ENCODE data around the gene CUEDC1.

Gene CUEDC1, protein sequence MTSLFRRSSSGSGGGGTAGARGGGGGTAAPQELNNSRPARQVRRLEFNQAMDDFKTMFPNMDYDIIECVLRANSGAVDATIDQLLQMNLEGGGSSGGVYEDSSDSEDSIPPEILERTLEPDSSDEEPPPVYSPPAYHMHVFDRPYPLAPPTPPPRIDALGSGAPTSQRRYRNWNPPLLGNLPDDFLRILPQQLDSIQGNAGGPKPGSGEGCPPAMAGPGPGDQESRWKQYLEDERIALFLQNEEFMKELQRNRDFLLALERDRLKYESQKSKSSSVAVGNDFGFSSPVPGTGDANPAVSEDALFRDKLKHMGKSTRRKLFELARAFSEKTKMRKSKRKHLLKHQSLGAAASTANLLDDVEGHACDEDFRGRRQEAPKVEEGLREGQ

GRCh38 chr17:57955183-57955931 is at the start of gene CUEDC1:
CUEDC1 (minus strand) TSS chr17:57955412; CDS start chr17:57885564, 69,848 bp downstream.
- H3K36me3 ChIP-seq (replicated peaks) = no peaks in the 10 kb centered on the region
- in situ Hi-C loops (cut with MboI; ENCODE audit: low sequenced_read_pairs) = no loop called here
- peak; percentile 61 to 87 for DNase-seq (ENCODE audit: low spot score in 2 of 2)
- peak within 1 kb of the TSS; percentile 42 for H3K4me3 ChIP-seq
- H3K4me1 ChIP-seq = peaks cover 33% of the 10 kb centered on the region
- H3K9me3 ChIP-seq = no peaks in the 10 kb centered on the region
- no peaks in the 10 kb centered on the region for H3K27me3 ChIP-seq (ENCODE audit: low read depth)

GRCh38 chr17:58004060-58004459 is 48.8 kb upstream of the CUEDC1 start:
- Histone ChIP-seq H3K9me3 (no peaks in the 10 kb centered on the region; the same call in none of the 2 replicates), H3K36me3 (replicated peaks) (peaks cover 76% of the 10 kb centered on the region), H3K4me1 (peaks cover 34% of the 10 kb centered on the region), H3K4me3 (no peak overlapping the region; the same call in 1 of the 2 replicates), H3K27me3 (ENCODE audit: low read depth) (no peaks in the 10 kb centered on the region)
- no peak for DNase-seq (ENCODE audit: low spot score in 2 of 2)
- in situ Hi-C loops (cut with MboI; ENCODE audit: low sequenced_read_pairs) = loop anchor here (10.0 kb wide), 1 partner anchor 111 kb away; no protein-coding TSS in a partner anchor

DNA sequence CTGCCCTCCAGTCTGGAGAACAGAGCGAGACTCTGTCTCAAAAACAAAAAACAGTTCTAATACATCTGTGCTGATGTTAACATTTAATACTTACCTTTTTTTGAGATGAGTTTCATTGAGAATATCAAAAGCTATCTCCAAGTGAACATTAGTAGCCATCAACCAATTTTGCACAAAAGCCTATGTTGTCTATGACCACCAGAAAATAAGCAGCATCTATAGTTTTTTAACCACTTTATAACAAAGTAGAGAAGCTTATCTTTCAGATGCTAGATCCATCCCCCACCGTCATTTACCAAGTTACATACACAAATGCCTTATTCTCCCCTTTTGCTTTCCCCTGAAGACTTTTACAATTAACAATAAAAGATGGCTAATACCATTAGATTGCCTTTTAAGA is 47.8 kb upstream of the CUEDC1 start:
- H3K4me3 ChIP-seq = no peak overlapping the region
- no peak for DNase-seq (ENCODE audit: low spot score in 2 of 2)
- no peaks in the 10 kb centered on the region for H3K27me3 ChIP-seq (ENCODE audit: low read depth)
- peaks cover 87% of the 10 kb centered on the region for H3K36me3 ChIP-seq (replicated peaks)
- H3K9me3 ChIP-seq = no peaks in the 10 kb centered on the region; the same call in 1 of the 2 replicates
- peaks cover 34% of the 10 kb centered on the region for H3K4me1 ChIP-seq
- in situ Hi-C loops (cut with MboI; ENCODE audit: low sequenced_read_pairs) = loop anchor here (10.0 kb wide), 1 partner anchor 112 kb away; no protein-coding TSS in a partner anchor

DNA sequence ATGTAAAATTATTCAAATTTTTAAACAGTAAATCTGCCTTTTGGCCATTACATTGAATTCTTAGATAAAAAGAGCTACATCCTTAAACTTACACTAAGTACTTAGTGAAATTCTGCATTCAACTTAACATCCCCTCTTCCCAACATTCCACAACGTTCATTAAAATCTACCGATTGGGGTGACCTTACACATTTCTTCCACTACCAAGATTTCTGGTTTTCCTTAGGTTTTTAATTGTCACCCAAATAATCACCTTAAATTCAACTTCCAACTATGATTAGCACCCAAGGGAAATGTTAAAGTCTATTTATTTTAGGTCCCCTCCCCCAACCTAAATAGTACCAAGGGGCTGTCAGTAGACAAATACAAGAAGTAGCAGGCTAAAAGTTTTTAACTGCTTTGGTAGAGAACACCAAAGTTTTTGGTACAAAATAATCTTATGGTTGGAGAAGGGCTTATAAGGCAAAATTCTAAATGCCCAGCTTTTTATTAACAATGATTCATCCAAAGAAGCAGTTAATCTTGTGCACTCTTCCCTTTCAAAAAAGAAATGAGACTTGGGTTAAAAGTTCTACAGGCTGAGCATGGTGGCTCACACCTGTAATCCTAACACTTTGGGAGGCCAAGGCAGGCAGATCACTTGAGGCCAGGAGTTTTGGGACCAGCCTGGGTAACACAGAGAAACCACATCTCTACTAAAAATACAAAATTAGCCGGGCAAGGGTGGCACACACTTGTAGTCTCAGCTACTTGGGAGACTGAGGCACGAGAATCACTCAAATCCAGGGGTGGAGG is 47.1 kb upstream of the CUEDC1 start:
- no peak overlapping the region for H3K4me3 ChIP-seq
- no peaks in the 10 kb centered on the region for H3K9me3 ChIP-seq
- DNase-seq (ENCODE audit: low spot score in 2 of 2) = no peak
- peaks cover 93% of the 10 kb centered on the region for H3K36me3 ChIP-seq (replicated peaks)
- no peaks in the 10 kb centered on the region for H3K27me3 ChIP-seq (ENCODE audit: low read depth)
- in situ Hi-C loops (cut with MboI; ENCODE audit: low sequenced_read_pairs) = loop anchor here (10.0 kb wide), 1 partner anchor 112 kb away; no protein-coding TSS in a partner anchor
- H3K4me1 ChIP-seq = peaks cover 35% of the 10 kb centered on the region

GRCh38 chr17:58001461-58002124 is 46.4 kb upstream of the CUEDC1 start:
- peaks cover 41% of the 10 kb centered on the region for H3K4me1 ChIP-seq
- H3K27me3 ChIP-seq (ENCODE audit: low read depth) = no peaks in the 10 kb centered on the region
- H3K36me3 ChIP-seq (replicated peaks) = peaks cover 95% of the 10 kb centered on the region
- no peaks in the 10 kb centered on the region for H3K9me3 ChIP-seq
- no peak for DNase-seq (ENCODE audit: low spot score in 2 of 2)
- no peak overlapping the region for H3K4me3 ChIP-seq
- in situ Hi-C loops (cut with MboI; ENCODE audit: low sequenced_read_pairs) = loop anchor here (10.0 kb wide), 1 partner anchor 113 kb away; no protein-coding TSS in a partner anchor

GRCh38 chr17:57999496-58000017 is 44.3 kb upstream of the CUEDC1 start:
- Histone ChIP-seq H3K9me3 (no peaks in the 10 kb centered on the region), H3K36me3 (replicated peaks) (peaks cover 79% of the 10 kb centered on the region), H3K4me3 (no peak overlapping the region), H3K27me3 (ENCODE audit: low read depth) (no peaks in the 10 kb centered on the region), H3K4me1 (peaks cover 38% of the 10 kb centered on the region)
- DNase-seq (ENCODE audit: low spot score in 2 of 2) = peak in 1 of 2 experiments; percentile 72
- in situ Hi-C loops (cut with MboI; ENCODE audit: low sequenced_read_pairs) = loop anchor here (5.0 to 10.0 kb wide), 3 partner anchors 105 to 142 kb away; no protein-coding TSS in a partner anchor

- in situ Hi-C loops (cut with MboI; ENCODE audit: low sequenced_read_pairs) = loop anchor here (5.0 to 10.0 kb wide), 2 partner anchors 104 to 142 kb away; no protein-coding TSS in a partner anchor
- Histone ChIP-seq H3K9me3 (no peaks in the 10 kb centered on the region), H3K4me3 (no peak overlapping the region), H3K27me3 (ENCODE audit: low read depth) (no peaks in the 10 kb centered on the region), H3K4me1 (peaks cover 36% of the 10 kb centered on the region), H3K36me3 (replicated peaks) (peaks cover 74% of the 10 kb centered on the region)
- DNase-seq (ENCODE audit: low spot score in 2 of 2) = no peak
These were observed 43.8 kb upstream of the CUEDC1 start for GRCh38 chr17:57999010-57999495.

- no peak overlapping the region for H3K4me3 ChIP-seq
- in situ Hi-C loops (cut with MboI; ENCODE audit: low sequenced_read_pairs) = loop anchor here (5.0 to 10.0 kb wide), 2 partner anchors 102 to 140 kb away; no protein-coding TSS in a partner anchor
- H3K27me3 ChIP-seq (ENCODE audit: low read depth) = no peaks in the 10 kb centered on the region
- H3K36me3 ChIP-seq (replicated peaks) = peaks cover 56% of the 10 kb centered on the region
- no peaks in the 10 kb centered on the region for H3K9me3 ChIP-seq
- DNase-seq (ENCODE audit: low spot score in 2 of 2) = no peak
- peaks cover 22% of the 10 kb centered on the region for H3K4me1 ChIP-seq
These were observed 42.0 kb upstream of the CUEDC1 start for GRCh38 chr17:57997085-57997809.

GRCh38 chr17:57995076-57995956 is 40.1 kb upstream of the CUEDC1 start:
- in situ Hi-C loops (cut with MboI; ENCODE audit: low sequenced_read_pairs) = loop anchor here (5.0 to 10.0 kb wide), 2 partner anchors 101 to 138 kb away; no protein-coding TSS in a partner anchor
- peaks cover 15% of the 10 kb centered on the region for H3K4me1 ChIP-seq

GRCh38 chr17:57994436-57994835 is 39.2 kb upstream of the CUEDC1 start:
- in situ Hi-C loops (cut with MboI; ENCODE audit: low sequenced_read_pairs) = loop anchor here (10.0 kb wide), 1 partner anchor 100 kb away; no protein-coding TSS in a partner anchor
- H3K4me3 ChIP-seq = no peak overlapping the region
- H3K27me3 ChIP-seq (ENCODE audit: low read depth) = no peaks in the 10 kb centered on the region
- DNase-seq (ENCODE audit: low spot score in 2 of 2) = no peak
- H3K4me1 ChIP-seq = peaks cover 16% of the 10 kb centered on the region
- H3K9me3 ChIP-seq = no peaks in the 10 kb centered on the region
- peaks cover 28% of the 10 kb centered on the region for H3K36me3 ChIP-seq (replicated peaks)

More at GRCh38 chr17:57995076-57995956, 40.1 kb upstream of the CUEDC1 start:
- DNase-seq (ENCODE audit: low spot score in 2 of 2) = peak; percentile 70 to 76
- Histone ChIP-seq H3K36me3 (replicated peaks) (peaks cover 37% of the 10 kb centered on the region), H3K9me3 (no peaks in the 10 kb centered on the region), H3K27me3 (ENCODE audit: low read depth) (no peaks in the 10 kb centered on the region), H3K4me3 (no peak overlapping the region)
